DMS79 (cell line): ENCODE data around the gene ASXL3.

ENCODE experiments used
- DNase-seq: peaks from one replicate; lab custom pipeline; 2025; lab: John Stamatoyannopoulos, UW

ASXL3 gene

GRCh38 chr18:33583901-33584300 lies 5.9 kb downstream of the ASXL3 start:
- no peak for DNase-seq

- no peak for DNase-seq
Measured at GRCh38 chr18:33584548-33585430, 6.8 kb downstream of the ASXL3 start.

DNA sequence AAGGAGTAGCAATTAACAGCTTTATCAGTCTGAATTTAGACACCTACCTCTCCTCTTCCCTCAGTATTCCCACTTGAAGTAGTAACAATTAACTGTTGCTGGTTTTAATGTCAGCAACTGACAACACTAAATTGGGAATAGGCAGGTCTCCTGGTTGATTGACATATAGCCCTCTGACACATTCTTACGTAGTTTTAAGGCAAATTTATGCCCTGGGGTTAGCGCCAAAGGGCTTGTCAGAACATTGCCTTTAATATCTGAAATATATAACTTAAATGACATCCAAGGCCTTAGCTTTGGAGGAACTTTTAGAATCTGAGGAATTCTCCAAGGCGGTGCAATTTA lies 7.4 kb downstream of the ASXL3 start:
- DNase-seq: no peak

DNA sequence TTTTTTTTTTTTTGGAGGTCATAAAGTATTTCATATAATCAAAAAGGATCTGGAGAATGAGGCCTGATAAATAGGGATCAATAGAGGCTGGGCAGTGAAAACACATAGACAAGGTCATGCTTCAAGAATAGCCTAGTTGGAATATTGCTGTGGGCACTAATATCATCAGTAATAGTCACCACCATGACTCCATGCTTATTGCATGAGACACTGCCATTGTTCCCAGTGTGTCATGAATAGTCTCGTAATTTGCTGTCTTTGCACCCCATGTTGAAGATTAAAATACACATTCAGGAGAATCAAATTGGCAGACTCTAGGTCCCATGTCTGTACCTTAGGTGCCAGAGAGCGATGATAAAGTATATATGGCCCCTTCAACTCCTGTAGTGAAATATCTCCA lies 10.3 kb downstream of the ASXL3 start:
- no peak for DNase-seq

DNA sequence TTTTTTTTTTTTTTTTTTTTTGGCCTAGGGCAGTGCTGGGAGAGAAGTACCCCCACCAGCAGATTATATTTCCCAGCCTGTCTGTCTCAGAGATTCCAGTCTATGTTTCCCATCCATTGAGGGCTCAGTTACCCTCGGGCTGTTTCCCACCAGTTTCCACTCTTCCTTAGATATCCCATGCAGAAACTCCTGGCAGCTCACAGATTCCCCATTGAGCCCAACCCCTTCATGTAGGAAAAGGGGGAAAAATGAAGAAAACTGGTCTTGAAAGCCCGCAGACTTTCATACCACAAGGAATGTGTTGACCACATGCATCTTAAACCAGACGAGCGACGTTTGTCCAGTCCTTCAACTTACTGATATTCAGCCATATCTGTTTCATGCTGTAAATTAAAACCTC lies 15.2 kb downstream of the ASXL3 start:
- DNase-seq: no peak

GRCh38 chr18:33594799-33595198 lies 16.8 kb downstream of the ASXL3 start:
- DNase-seq: no peak

- DNase-seq: no peak
Measured at GRCh38 chr18:33596178-33596854, 18.3 kb downstream of the ASXL3 start.

- DNase-seq: no peak
Measured at GRCh38 chr18:33600846-33601245, 22.8 kb downstream of the ASXL3 start.

GRCh38 chr18:33603454-33603853 lies 25.4 kb downstream of the ASXL3 start:
- DNase-seq: peak; percentile 52

DNA sequence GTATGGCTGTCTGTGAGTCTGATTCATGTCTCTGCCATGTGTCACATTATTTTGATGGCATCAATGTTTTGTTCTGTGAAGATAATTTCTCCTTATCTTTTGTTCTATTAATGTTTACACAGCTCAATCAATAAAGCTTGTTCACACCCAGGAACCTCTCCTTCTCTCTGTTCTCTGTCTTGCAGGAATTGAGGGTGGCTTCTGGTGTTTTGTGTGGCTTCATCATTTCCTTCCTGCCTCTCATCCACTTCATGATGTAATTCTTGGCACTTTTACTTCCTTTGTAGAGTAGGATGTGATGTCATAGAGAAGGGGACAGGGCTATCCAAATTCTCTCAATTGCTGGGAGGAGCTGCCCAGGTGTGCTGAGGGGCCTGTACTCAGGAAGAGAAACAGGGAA lies 27.2 kb downstream of the ASXL3 start:
- DNase-seq: no peak

GRCh38 chr18:33606621-33607020 lies 28.6 kb downstream of the ASXL3 start:
- DNase-seq: no peak

- DNase-seq: no peak
Measured at GRCh38 chr18:33611525-33612135, 33.6 kb downstream of the ASXL3 start.

- no peak for DNase-seq
Measured at GRCh38 chr18:33612632-33613031, 34.6 kb downstream of the ASXL3 start.

- DNase-seq: no peak
Measured at GRCh38 chr18:33616556-33616955, 38.5 kb downstream of the ASXL3 start.

DNA sequence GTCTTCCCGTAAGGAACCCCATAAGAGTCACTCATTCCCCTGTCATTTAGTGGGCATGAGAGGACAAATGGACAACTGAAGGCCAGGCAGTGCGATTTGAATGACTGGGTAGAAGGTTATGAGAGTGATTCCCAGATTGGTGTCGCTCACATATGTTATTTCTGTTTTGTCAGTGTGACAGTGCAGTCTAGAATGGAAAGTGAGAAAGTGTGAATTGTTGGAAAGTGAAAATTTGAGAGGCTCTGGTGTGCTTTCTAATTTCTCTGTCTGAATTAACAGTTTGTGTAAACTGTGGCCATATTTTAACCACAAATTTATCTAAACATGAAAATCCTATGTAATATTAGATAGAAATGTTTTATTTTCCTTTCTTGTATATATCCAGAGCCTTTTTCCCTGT lies 49.1 kb downstream of the ASXL3 start:
- DNase-seq: no peak

GRCh38 chr18:33630476-33630875 lies 52.5 kb downstream of the ASXL3 start:
- DNase-seq: no peak

DNA sequence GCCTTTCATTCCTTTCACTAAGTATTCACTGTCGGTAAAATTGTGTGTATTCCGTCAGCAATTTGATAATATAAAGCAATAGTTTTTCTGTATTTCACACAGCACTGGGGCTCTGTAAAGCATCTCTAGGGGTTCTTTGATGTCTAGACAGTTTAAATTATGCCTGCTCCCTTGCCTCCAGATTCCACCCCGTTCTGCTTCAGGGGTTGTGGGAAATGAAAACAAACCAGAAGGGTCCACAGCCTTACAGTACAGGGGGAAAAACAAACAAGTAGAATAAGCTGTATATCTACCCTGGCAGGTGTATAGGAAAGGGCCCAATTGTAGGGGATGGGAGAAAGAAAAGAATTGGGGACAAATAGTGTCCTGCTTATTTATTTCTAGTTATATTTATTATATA lies 63.1 kb downstream of the ASXL3 start:
- DNase-seq: no peak

DNA sequence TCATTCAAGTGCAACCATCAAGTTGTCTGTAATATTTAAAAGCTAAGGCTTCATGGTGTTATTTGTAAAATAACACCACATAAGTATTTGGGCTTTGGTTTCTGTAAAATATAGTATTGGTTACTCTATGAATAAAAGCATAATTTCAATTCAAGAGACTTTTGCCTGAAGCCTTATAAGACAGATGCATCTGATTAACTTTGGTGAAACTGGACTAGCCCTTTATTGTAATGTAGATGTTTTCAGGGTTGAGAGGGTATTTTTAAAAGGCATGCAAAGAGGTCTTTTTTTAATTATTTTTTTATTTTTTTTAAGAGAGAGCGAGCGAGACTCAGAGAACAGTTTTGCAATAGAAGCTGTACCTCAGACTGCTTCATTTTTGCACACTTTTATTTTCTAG lies 66.5 kb downstream of the ASXL3 start:
- no peak for DNase-seq

DNA sequence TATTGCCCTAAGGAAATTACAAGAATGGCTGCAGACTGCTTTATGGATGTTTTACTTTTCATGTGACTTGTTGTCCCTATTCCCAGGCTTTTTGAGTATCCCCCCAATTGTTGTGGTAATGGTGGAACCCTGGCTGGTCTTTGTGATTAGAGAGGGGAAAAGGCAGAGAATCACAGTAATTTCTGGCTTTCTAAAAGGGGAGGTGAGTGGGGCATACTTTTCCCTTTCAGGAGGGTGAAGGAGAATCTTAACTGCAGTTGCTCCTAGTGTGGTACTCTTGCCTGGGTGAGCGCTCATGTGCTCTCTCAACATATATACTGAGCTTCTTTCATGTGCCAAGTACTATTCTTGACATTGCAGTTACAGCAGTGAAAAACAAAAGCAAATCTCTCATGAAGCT lies 69.3 kb downstream of the ASXL3 start:
- DNase-seq: no peak

GRCh38 chr18:33652635-33653034 lies 74.6 kb downstream of the ASXL3 start:
- no peak for DNase-seq

GRCh38 chr18:33653231-33653630 lies 75.2 kb downstream of the ASXL3 start:
- DNase-seq: no peak

DNA sequence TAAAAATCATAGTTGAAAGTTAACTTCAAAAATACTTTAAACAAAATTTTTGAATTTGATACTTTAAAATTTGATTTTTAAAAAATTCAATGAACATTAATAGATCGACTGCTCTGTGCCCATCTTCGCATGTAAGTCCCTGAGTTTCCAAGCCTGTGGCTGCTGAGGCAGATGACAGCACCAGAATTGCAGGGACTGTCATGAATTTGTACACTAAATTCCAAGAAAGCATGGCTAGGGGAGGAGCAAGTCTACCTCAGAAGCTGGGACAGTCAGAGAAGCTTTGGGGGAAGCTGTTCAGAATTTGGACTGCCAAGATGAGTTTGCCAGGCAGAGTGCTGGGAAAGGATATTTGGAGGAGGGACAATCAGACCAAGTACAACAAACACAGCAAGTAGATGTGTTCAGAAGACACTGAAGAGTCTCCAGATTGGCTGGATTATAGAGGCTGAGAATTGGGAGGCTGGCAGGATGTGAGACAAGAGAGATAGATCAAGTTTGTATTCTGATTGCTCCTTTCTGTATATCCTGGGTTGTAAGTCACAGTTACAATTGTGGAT lies 79.0 kb downstream of the ASXL3 start:
- DNase-seq: no peak
